Globus pallidus (tissue), 1 donor: ENCODE measurements around the gene CCR7.

Experiments used
- DNase-seq: peaks from one replicate; pipeline ENCODE4 v3.0.0-alpha.2; 2015; ENCODE audit warnings: low spot score

CCR7 gene

GRCh38 chr17:40516581-40517285 is 48.5 kb downstream of the CCR7 start:
- DNase-seq = no peak

- no peak for DNase-seq
These were observed 49.7 kb downstream of the CCR7 start for GRCh38 chr17:40515491-40516041.

GRCh38 chr17:40515011-40515410 is 50.3 kb downstream of the CCR7 start:
- DNase-seq = no peak

GRCh38 chr17:40514013-40514875 is 51.0 kb downstream of the CCR7 start:
- DNase-seq = no peak

- no peak for DNase-seq
These were observed 53.5 kb downstream of the CCR7 start for GRCh38 chr17:40511667-40512220.

GRCh38 chr17:40511136-40511535 is 54.1 kb downstream of the CCR7 start:
- no peak for DNase-seq

- no peak for DNase-seq
These were observed 55.0 kb downstream of the CCR7 start for GRCh38 chr17:40510328-40510648.

GRCh38 chr17:40509626-40510327 is 55.5 kb downstream of the CCR7 start:
- DNase-seq = no peak

- no peak for DNase-seq
These were observed 58.5 kb downstream of the CCR7 start for GRCh38 chr17:40506786-40507185.
